HepG2 (cell line): Measurements from ENCODE around the gene L3MBTL1. TPM values are rescaled to one million over a fixed set of nuclear protein-coding genes. Genes with fewer than 3 reads are reported as not detected.

Experiments used
- AGO1 ChIP-seq: fragments of 200-400 bp; formaldehyde crosslinking; IDR thresholded peaks from 2 replicates; pipeline ENCODE4 v1.6.1; 2017; ENCODE audit warnings: mild to moderate bottlenecking, low read depth, low read length, moderate library complexity; ENCODE audit not compliant: poor library complexity, severe bottlenecking
- FIP1L1 ChIP-seq: fragments of 200-400 bp; formaldehyde crosslinking; IDR thresholded peaks from 2 replicates; pipeline ENCODE4 v1.6.1; 2018; ENCODE audit warnings: low read depth, mild to moderate bottlenecking, low read length, moderate library complexity, borderline replicate concordance; ENCODE audit not compliant: insufficient read depth
- FOXO1 ChIP-seq: sonication (generic); formaldehyde crosslinking; IDR thresholded peaks from 2 replicates; pipeline ENCODE4 v1.4.0; 2020; ENCODE audit warnings: missing genetic modification reagents
- KAT8 ChIP-seq: IDR thresholded peaks from 2 replicates; pipeline ENCODE4 v1.6.1; 2016; ENCODE audit warnings: missing genetic modification reagents, missing compliant biosample characterization
- PHF5A ChIP-seq: IDR thresholded peaks from one replicate; pipeline ENCODE4 v1.6.1; 2018; ENCODE audit warnings: low read depth, missing genetic modification reagents; ENCODE audit not compliant: unreplicated experiment
- POLR2A ChIP-seq, 2 experiments: IDR thresholded peaks; 2 replicates each; pipeline ENCODE4 v1.6.1; 2011; ENCODE audit warnings: low read depth in 2 of 2, low read length in 2 of 2, mild to moderate bottlenecking in 1 of 2, moderate library complexity in 1 of 2; ENCODE audit not compliant: insufficient read depth in 1 of 2
- RARA ChIP-seq: IDR thresholded peaks from 2 replicates; pipeline ENCODE4 v1.6.1; 2016; ENCODE audit warnings: missing genetic modification reagents, missing compliant biosample characterization
- SIX1 ChIP-seq: sonication (generic); formaldehyde crosslinking; IDR thresholded peaks from 2 replicates; pipeline ENCODE4 v1.4.0; 2020; ENCODE audit warnings: missing genetic modification reagents, borderline replicate concordance
- TBP ChIP-seq: sonication (generic); formaldehyde crosslinking; IDR thresholded peaks from 2 replicates; pipeline ENCODE4 v1.5.0; 2020; ENCODE audit warnings: missing genetic modification reagents
- ZNF12 ChIP-seq: sonication (generic); formaldehyde crosslinking; IDR thresholded peaks from 2 replicates; pipeline ENCODE4 v1.5.0; 2020; ENCODE audit warnings: missing genetic modification reagents
- ZNF292 ChIP-seq: sonication (generic); formaldehyde crosslinking; IDR thresholded peaks from 2 replicates; pipeline ENCODE4 v1.8.1; 2022; ENCODE audit warnings: mild to moderate bottlenecking, low read depth, missing genetic modification reagents, borderline replicate concordance
- ZNF329 ChIP-seq: sonication (generic); formaldehyde crosslinking; IDR thresholded peaks from 2 replicates; pipeline ENCODE4 v1.9.0; 2021; ENCODE audit warnings: low read depth, mild to moderate bottlenecking, missing genetic modification reagents
- ZNF496 ChIP-seq: sonication (generic); formaldehyde crosslinking; IDR thresholded peaks from 2 replicates; pipeline ENCODE4 v1.8.1; 2023; ENCODE audit warnings: mild to moderate bottlenecking, moderate library complexity, missing genetic modification reagents; ENCODE audit not compliant: insufficient replicate concordance
- ZNF589 ChIP-seq: sonication (generic); formaldehyde crosslinking; conservative IDR thresholded peaks from 2 replicates; pipeline ENCODE4 v1.8.0; 2022; ENCODE audit warnings: mild to moderate bottlenecking, moderate library complexity, missing genetic modification reagents
- ZNF766 ChIP-seq: sonication (generic); formaldehyde crosslinking; IDR thresholded peaks from 2 replicates; pipeline ENCODE4 v1.5.0; 2020; ENCODE audit warnings: missing genetic modification reagents, borderline replicate concordance
- ZZZ3 ChIP-seq: sonication (generic); formaldehyde crosslinking; IDR thresholded peaks from 2 replicates; pipeline ENCODE4 v1.4.0; 2020; ENCODE audit warnings: missing genetic modification reagents, mild to moderate bottlenecking, borderline replicate concordance
- polyA plus RNA-seq, 8 experiments: library from polyadenylated mRNA; depleted of rRNA in 3 of 8; stranded (reverse) in 7 of 8; unstranded in 1 of 8; fragments of >200 nt; fragmentation: Illumina TruSeq in 4 of 8; extraction: Trizol in 4 of 8; gene quantifications; 2 replicates each; pipeline versions ENCODE4 v1.2.1 to v1.2.3, GENCODE V29; 2011 to 2016; ENCODE audit warnings: low read depth in 4 of 8, missing spikeins in 1 of 8, mixed read lengths in 1 of 8; ENCODE audit not compliant: insufficient read depth in 1 of 8
- total RNA-seq, 5 experiments: library from RNA; depleted of rRNA; stranded (reverse); fragments of >200 nt; fragmentation: Illumina TruSeq; extraction: Trizol; gene quantifications; 2 replicates each; pipeline ENCODE4 v1.2.3, GENCODE V29; 2016; ENCODE audit warnings: low read depth in 1 of 5
- TF ChIP-seq, protein P1 (sequence below): sonication (generic); formaldehyde crosslinking; IDR thresholded peaks from 2 replicates; pipeline ENCODE4 v1.4.0; 2020; ENCODE audit warnings: mild to moderate bottlenecking, missing genetic modification reagents
- TF ChIP-seq, protein P2 (sequence below): IDR thresholded peaks from 2 replicates; pipeline ENCODE4 v1.6.1; 2012; ENCODE audit warnings: inconsistent platforms
- TF ChIP-seq, protein P3 (sequence below): sonication (generic); formaldehyde crosslinking; IDR thresholded peaks from 2 replicates; pipeline ENCODE4 v1.4.0; 2020; ENCODE audit warnings: missing genetic modification reagents
- TF ChIP-seq, protein P4 (sequence below), 2 experiments: sonication (generic) in 1 of 2; formaldehyde crosslinking in 1 of 2; IDR thresholded peaks; 2 replicates each; pipeline versions ENCODE4 v1.5.1 to v1.6.1; 2011 to 2020; ENCODE audit warnings: borderline replicate concordance in 1 of 2, low read depth in 1 of 2, low read length in 1 of 2, mild to moderate bottlenecking in 1 of 2, missing genetic modification reagents in 1 of 2, moderate library complexity in 1 of 2
- TF ChIP-seq, protein P5 (sequence below): sonication (generic); formaldehyde crosslinking; conservative IDR thresholded peaks from 2 replicates; pipeline ENCODE4 v1.4.0; 2020; ENCODE audit warnings: missing genetic modification reagents

Gene L3MBTL1
- total and polyA plus RNA-seq, 2 of the 13 experiments (the other 11 are each of a cell fraction or from before 2014, with no cell fraction given) = 9.0 to 17.8 TPM

DNA sequence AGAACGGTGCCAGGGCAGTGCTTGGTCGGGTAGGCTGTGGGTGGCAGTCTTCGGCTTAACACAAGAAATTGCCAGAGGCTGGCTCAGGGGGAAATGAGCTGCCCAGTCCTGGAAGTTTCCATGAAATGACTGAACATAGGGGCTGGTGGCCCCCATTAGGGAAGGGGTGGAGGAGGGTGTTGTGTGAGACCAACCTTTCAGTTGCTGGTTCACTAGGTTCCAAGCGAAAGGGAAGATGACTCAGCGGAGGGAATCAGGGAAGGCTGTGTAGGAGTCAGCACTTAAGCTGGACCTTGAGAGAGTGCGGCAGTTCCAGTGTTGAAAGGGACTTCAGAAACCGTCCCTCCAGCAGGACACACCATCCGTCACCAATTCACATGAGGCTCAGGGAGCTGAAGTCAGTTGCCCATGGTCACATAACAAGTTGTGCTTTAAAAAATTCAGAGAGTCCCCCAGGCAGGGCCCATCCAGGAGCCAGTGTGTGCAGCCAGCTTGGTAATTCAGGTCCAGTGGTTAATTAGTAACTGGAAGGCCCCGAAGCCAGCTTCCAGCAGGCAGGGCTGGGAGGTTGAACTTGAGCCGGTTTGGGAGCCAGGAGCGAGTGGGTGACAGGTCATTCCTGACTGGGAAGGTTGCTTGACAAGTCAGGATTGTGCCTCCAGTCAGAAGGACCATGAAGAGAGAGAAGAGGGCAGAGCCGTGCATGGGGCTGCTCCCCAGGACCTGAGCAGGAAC lies 51.1 kb downstream of the L3MBTL1 start, which contains the start of gene SGK2 (continued):
- peak; percentile 89; the same call in 1 of the 2 replicates for TF ChIP-seq ZNF766 (CRISPR knock-in tag)
- TF ChIP-seq, protein P1, sequence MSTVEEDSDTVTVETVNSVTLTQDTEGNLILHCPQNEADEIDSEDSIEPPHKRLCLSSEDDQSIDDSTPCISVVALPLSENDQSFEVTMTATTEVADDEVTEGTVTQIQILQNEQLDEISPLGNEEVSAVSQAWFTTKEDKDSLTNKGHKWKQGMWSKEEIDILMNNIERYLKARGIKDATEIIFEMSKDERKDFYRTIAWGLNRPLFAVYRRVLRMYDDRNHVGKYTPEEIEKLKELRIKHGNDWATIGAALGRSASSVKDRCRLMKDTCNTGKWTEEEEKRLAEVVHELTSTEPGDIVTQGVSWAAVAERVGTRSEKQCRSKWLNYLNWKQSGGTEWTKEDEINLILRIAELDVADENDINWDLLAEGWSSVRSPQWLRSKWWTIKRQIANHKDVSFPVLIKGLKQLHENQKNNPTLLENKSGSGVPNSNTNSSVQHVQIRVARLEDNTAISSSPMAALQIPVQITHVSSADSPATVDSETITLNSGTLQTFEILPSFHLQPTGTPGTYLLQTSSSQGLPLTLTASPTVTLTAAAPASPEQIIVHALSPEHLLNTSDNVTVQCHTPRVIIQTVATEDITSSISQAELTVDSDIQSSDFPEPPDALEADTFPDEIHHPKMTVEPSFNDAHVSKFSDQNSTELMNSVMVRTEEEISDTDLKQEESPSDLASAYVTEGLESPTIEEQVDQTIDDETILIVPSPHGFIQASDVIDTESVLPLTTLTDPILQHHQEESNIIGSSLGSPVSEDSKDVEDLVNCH (CRISPR knock-in tag) = no peak
- TF ChIP-seq ZNF12 = peak; percentile 35
- peak; percentile 95 for TF ChIP-seq ZNF292 (CRISPR knock-in tag)
- TF ChIP-seq ZNF496 (CRISPR knock-in tag) = no peak
- TF ChIP-seq KAT8 (CRISPR knock-in tag) = peak; percentile 91
- peak; percentile 95; the same call in 1 of the 2 replicates for TF ChIP-seq FIP1L1
- peak; percentile 14; the same call in 1 of the 2 replicates for TF ChIP-seq SIX1
- no peak for TF ChIP-seq TBP (CRISPR knock-in tag)
- TF ChIP-seq, protein P2, sequence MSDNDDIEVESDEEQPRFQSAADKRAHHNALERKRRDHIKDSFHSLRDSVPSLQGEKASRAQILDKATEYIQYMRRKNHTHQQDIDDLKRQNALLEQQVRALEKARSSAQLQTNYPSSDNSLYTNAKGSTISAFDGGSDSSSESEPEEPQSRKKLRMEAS = peak; percentile 65
- peak; percentile 56; the same call in 1 of the 2 replicates for TF ChIP-seq FOXO1 (CRISPR knock-in tag)
- TF ChIP-seq PHF5A = peak; percentile 29
- no peak for TF ChIP-seq AGO1
- no peak for TF ChIP-seq ZNF589 (CRISPR knock-in tag)
- TF ChIP-seq, protein P3, sequence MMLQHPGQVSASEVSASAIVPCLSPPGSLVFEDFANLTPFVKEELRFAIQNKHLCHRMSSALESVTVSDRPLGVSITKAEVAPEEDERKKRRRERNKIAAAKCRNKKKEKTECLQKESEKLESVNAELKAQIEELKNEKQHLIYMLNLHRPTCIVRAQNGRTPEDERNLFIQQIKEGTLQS (CRISPR knock-in tag) = peak; percentile 38; the same call in 1 of the 2 replicates
- peak; percentile 88 for TF ChIP-seq RARA (CRISPR knock-in tag)
- TF ChIP-seq, protein P4, sequence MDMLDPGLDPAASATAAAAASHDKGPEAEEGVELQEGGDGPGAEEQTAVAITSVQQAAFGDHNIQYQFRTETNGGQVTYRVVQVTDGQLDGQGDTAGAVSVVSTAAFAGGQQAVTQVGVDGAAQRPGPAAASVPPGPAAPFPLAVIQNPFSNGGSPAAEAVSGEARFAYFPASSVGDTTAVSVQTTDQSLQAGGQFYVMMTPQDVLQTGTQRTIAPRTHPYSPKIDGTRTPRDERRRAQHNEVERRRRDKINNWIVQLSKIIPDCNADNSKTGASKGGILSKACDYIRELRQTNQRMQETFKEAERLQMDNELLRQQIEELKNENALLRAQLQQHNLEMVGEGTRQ (IDR thresholded peaks at IDR 0.05; ENCODE audit: low read depth, low read length) = no peak
- TF ChIP-seq, protein P4 (CRISPR knock-in tag; IDR thresholded peaks at IDR 0.05; ENCODE audit: borderline replicate concordance) = no peak
- TF ChIP-seq, protein P5, sequence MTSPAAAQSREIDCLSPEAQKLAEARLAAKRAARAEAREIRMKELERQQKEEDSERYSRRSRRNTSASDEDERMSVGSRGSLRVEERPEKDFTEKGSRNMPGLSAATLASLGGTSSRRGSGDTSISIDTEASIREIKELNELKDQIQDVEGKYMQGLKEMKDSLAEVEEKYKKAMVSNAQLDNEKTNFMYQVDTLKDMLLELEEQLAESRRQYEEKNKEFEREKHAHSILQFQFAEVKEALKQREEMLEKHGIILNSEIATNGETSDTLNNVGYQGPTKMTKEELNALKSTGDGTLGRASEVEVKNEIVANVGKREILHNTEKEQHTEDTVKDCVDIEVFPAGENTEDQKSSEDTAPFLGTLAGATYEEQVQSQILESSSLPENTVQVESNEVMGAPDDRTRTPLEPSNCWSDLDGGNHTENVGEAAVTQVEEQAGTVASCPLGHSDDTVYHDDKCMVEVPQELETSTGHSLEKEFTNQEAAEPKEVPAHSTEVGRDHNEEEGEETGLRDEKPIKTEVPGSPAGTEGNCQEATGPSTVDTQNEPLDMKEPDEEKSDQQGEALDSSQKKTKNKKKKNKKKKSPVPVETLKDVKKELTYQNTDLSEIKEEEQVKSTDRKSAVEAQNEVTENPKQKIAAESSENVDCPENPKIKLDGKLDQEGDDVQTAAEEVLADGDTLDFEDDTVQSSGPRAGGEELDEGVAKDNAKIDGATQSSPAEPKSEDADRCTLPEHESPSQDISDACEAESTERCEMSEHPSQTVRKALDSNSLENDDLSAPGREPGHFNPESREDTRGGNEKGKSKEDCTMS (CRISPR knock-in tag) = 0 out of 2 replicates have a peak, but pooled peaks have one; percentile 6
- peak; percentile 87 to 97 for TF ChIP-seq POLR2A (IDR thresholded peaks at IDR 0.05; ENCODE audit: insufficient read depth in 1 of 2, low read depth in 2 of 2, low read length in 2 of 2)
- no peak; the same call in 1 of the 2 replicates for TF ChIP-seq ZNF329 (CRISPR knock-in tag)
- TF ChIP-seq ZZZ3 (CRISPR knock-in tag) = 0 out of 2 replicates have a peak, but pooled peaks have one; percentile 90
